Stimulated activated CD4-positive, alpha-beta T cell treated with anti-CD3 and anti-CD28 coated beads, Interleukin-15, amount 100 ng/mL, for 24 hours (primary cell): ENCODE results near the gene MAP3K14.
A peak's percentile ranks its signal among the peaks of the same experiment; 100 is the strongest.
"Not testable (repeated sequence)": the region's sequence is repeated elsewhere in the genome, so short reads cannot be mapped to it uniquely, and the experiment has no call there.

Source experiments
- DNase-seq: peaks from one replicate; pipeline ENCODE4 v3.0.0-alpha.2; 2020

Gene MAP3K14

DNA sequence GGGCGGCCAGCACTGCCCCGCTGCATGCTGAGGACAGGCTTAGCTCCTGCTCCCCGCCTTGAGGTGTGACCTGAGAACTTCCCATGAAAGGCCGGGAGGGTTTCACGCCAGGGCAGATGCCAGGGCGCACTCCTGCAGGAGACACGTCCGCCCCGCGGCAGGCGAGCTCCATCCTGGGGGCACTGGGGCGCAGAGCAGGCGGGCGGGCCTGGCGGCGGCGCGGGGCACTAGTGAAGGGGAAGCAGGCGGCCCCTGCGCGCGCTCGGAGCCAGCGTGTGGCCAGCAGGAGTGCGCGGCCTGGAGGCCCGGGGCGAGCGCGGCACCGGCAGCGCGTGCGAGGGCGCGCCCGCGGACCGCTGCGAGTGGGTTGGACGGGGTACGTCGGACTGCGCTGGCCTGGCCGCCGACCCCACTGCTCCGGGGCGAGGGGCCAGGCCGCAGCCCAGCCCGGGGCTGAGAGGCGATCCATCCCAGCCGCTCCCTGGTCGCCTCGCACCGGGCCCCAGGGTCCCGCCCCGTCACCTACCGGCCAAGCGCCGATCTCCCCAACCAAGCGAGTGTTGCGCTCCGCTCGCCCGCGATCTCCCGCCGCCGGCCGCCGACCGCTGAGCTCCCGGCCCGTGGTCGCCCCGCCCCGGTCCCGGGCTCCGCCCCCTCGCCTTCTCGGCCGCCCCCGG lies at the start of gene MAP3K14:
MAP3K14 (minus strand) TSS at position 587 of the 677 bp plus-strand sequence. CDS start 26,275 bp downstream, outside the sequence.
- DNase-seq = peak; percentile 70

DNA sequence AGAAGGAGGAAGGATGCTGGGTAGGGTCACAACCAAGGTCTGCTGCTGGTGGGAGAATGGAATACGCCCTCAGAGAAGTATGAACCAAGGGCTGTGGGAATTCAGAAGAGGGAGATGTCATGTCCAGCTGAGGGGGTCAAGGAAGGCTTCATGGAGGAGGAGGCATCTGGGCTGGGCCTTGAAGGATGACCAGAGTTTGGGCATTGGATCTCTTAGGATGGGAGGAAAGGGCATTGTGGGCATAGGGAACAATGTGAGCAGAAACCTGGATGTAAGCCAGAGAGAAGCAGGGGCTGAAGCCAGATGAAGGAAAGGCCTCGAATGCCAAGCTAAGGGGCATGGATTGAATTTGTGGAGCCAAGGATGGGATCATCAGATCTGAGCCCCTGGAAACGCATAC lies 49.2 kb upstream of the MAP3K14 start:
- DNase-seq = no peak

GRCh38 chr17:45364531-45365390 lies 47.9 kb upstream of the MAP3K14 start:
- no peak for DNase-seq

DNA sequence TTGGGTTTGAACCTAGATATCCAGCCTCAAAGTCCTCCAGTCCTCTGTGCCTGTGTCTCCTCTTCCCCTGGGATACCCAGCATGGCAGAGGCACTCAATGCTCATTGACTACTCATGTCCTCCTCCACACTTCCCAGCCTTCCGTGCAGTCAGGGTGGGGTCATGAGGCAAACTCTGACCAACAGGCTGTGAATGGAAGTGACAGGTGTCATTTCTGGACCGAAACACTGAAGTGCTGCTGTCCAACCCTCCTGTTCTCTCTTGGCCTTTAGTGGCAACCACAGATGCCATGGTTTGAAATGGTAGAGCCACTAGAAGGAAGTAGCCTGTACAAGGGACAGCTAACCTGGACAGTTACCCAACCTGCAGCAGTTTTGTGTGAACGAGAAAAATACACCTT lies 46.7 kb upstream of the MAP3K14 start:
- DNase-seq = no peak

GRCh38 chr17:45361976-45362375 lies 45.2 kb upstream of the MAP3K14 start:
- DNase-seq = no peak

- DNase-seq = no peak
These were observed 44.6 kb upstream of the MAP3K14 start for GRCh38 chr17:45361451-45361850.

- no peak for DNase-seq
These were observed 40.7 kb upstream of the MAP3K14 start for GRCh38 chr17:45357364-45357997.

DNA sequence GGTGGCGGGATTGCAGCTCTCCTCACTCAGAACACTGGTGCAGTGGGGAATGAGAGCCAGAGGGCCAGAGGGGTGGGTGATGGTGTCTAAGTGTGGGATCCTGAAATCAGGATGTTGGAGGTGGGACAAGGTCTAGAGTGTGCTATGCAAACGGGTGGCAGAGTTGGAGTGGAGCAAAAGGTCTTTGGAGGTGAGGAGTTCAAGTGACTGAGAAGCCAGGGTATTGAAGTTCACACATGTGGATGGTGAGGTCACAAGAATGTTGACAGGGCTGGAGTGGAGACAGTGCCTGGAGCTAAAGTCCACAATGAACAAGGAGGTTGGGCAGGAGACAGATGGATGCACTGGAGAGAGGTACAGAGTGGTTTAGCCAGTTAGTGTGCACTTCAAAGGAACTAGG lies 38.3 kb upstream of the MAP3K14 start:
- DNase-seq = no peak

GRCh38 chr17:45353043-45353442 lies 36.2 kb upstream of the MAP3K14 start:
- peak; percentile 66 for DNase-seq

- DNase-seq = no peak
These were observed 35.0 kb upstream of the MAP3K14 start for GRCh38 chr17:45351831-45352230.

GRCh38 chr17:45347444-45347843 lies 30.6 kb upstream of the MAP3K14 start:
- DNase-seq = no peak

- DNase-seq = no peak
These were observed 29.6 kb upstream of the MAP3K14 start for GRCh38 chr17:45346216-45347015.

DNA sequence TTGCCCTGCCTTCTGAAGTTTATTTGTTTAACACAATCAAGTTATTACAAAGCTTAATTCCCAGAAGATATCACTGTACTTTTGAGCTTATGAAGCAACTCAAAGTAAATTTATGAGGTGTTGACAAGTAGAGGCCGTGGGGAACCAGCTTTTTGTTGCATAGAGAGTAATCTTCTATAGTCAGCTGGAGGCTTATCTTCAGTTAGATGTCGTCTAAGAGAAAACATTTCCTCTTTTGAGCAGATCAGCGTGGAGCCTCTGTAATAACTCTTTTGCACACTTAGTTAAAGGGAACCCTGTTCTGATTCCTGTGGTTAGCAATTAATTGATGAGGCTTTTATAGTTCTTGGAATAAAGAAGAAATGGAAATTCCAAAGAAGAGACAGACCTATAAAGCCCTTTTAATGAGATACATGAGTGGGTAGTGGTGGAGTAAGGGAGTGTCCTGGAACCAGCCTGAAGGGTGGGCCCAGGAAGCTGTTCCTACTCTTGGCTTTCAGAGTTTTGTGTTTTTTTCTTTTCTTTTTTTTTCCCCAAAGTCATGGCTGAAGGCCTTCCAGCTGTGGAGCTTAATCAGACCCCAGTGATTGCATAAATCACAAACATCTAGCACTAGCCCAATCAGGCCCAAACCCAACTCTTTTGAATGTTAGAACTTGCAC lies 28.9 kb upstream of the MAP3K14 start:
- DNase-seq = no peak

GRCh38 chr17:45345246-45345553 lies 28.4 kb upstream of the MAP3K14 start:
- no peak for DNase-seq

- DNase-seq = not testable (repeated sequence)
These were observed 27.3 kb upstream of the MAP3K14 start for GRCh38 chr17:45343967-45344664.

DNA sequence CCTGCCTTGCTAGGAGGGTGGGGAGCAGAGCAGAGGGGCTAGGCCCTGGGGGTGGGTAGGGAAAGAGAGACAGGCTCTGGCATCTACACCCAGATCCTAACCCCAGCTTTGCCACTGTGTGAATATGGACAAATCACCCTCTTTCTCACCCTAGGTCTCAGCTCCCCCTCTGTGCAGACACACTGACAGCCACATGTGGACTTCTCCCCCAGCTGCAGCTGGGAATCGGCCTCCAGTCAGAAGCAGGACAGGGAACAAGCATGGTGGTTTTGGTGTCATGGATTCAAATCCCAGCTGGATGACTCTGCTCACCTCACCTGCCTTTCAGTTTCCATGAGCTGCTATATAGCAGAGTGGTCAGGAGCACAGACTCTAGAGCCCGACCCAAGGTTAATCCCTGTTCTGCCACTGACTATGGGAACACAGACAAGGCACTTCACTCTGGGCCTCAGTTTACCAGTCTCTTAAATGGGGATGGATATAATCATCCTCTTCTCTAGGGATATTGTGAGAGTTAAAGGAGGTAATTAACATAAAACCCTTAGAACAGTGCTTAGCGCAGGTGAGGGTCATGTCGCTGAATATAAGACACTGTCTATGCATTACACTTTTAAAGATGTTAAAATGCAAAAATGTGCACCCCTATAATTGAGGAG lies 26.2 kb upstream of the MAP3K14 start:
- DNase-seq = no peak

- DNase-seq = no peak
These were observed 25.5 kb upstream of the MAP3K14 start for GRCh38 chr17:45342306-45342705.

DNA sequence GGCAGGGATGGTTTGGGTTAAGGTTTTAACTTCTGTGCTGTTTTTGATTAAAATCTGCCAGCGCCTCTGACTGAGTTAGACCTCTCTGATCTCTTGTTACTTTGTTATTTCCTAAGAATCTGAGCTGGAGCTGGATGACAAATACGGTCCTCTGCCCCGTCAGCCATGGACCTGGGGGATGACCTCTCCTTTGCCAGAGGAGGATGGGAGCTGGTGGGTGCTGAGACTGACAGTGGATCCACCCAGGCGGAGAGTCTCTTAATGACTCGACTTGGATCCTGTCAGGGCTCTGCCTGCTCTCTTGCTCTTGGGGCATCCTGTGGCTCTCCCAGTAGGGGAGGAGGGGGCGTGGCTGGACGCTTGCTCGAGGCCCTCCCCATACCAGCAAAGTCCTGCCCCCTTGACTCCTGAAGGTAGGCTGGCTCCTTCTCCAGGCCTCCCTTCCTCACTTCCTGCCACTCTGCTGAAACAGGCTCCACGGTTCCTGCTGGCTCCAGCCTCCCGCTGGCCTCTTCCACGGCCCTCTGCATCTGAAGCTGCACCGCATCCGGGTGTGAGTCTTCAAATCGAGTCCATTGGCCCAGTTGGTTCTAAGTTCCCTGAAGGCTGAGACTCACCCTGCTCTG lies 24.8 kb upstream of the MAP3K14 start:
- no peak for DNase-seq

GRCh38 chr17:45339646-45340605 lies 23.1 kb upstream of the MAP3K14 start:
- DNase-seq = no peak
